K562 (cell line): Measurements from ENCODE around the gene ASCC2. TPM values are rescaled to one million over a fixed set of nuclear protein-coding genes. Genes with fewer than 3 reads are reported as not detected.

Experiments used
- BCOR ChIP-seq: fragments of 450-650 bp; IDR thresholded peaks from 2 replicates; pipeline ENCODE4 v1.6.1; 2016
- CCNT2 ChIP-seq: IDR thresholded peaks from 2 replicates; pipeline ENCODE4 v1.6.1; 2011; ENCODE audit warnings: borderline replicate concordance, low read depth, mild to moderate bottlenecking, moderate library complexity, mixed read lengths, low read length; ENCODE audit not compliant: insufficient read length; ENCODE audit errors: extremely low read depth
- CEBPB ChIP-seq: fragments of 450-650 bp; IDR thresholded peaks from 2 replicates; pipeline ENCODE4 v1.6.1; 2016; ENCODE audit warnings: missing genetic modification characterization, missing compliant biosample characterization
- CREM ChIP-seq: IDR thresholded peaks from 2 replicates; pipeline ENCODE4 v1.6.1; 2014; ENCODE audit warnings: antibody characterized with exemption, low read depth
- ETV5 ChIP-seq: sonication (generic); formaldehyde crosslinking; IDR thresholded peaks from 2 replicates; pipeline ENCODE4 v1.4.0; 2020; ENCODE audit warnings: low read depth, mild to moderate bottlenecking, missing genetic modification reagents
- FUS ChIP-seq: fragments of 200-400 bp; formaldehyde crosslinking; optimal IDR thresholded peaks from 2 replicates; pipeline ENCODE3; 2017; ENCODE audit warnings: low read depth, low read length
- GATA2 ChIP-seq: sonication (generic); formaldehyde crosslinking; IDR thresholded peaks from 2 replicates; pipeline ENCODE4 v1.4.0; 2020; ENCODE audit warnings: mild to moderate bottlenecking, missing genetic modification reagents
- KDM1A ChIP-seq, 2 experiments: fragments of 450-650 bp; IDR thresholded peaks; 2 replicates each; pipeline ENCODE4 v1.6.1; 2016; ENCODE audit warnings: mild to moderate bottlenecking in 2 of 2
- MYNN ChIP-seq, 2 experiments: sonication (generic); formaldehyde crosslinking in 1 of 2; IDR thresholded peaks; 2 replicates each; pipeline versions ENCODE4 v1.5.0 to v1.6.1; 2016 to 2020; ENCODE audit warnings: antibody characterized with exemption in 1 of 2, missing genetic modification reagents in 1 of 2
- PCBP1 ChIP-seq: fragments of 200-400 bp; formaldehyde crosslinking; IDR thresholded peaks from 2 replicates; pipeline ENCODE4 v1.6.1; 2018; ENCODE audit warnings: mild to moderate bottlenecking, low read depth, low read length; ENCODE audit not compliant: poor library complexity, severe bottlenecking
- PHB2 ChIP-seq: fragments of 450-650 bp; IDR thresholded peaks from 2 replicates; pipeline ENCODE4 v1.6.1; 2017; ENCODE audit warnings: low read depth
- SIN3A ChIP-seq, 2 experiments: fragments of 150-350 bp in 1 of 2; IDR thresholded peaks; 2 replicates each; pipeline ENCODE4 v1.6.1; 2011 to 2016; ENCODE audit warnings: borderline replicate concordance in 2 of 2, low read depth in 2 of 2, low read length in 2 of 2, mild to moderate bottlenecking in 2 of 2, moderate library complexity in 2 of 2; ENCODE audit not compliant: control insufficient read depth in 1 of 2
- TAL1 ChIP-seq: fragments of 450-650 bp; IDR thresholded peaks from 2 replicates; pipeline ENCODE4 v1.6.1; 2016; ENCODE audit warnings: mild to moderate bottlenecking
- TBL1XR1 ChIP-seq, 2 experiments: IDR thresholded peaks; 2 replicates each; pipeline ENCODE4 v1.6.1; 2012; ENCODE audit warnings: improper control_type of control experiment in 2 of 2, low read length in 2 of 2, mild to moderate bottlenecking in 1 of 2
- TRIM28 ChIP-seq: fragments of 450-650 bp; IDR thresholded peaks from 2 replicates; pipeline ENCODE4 v1.6.1; 2017
- ZNF165 ChIP-seq: fragments of 250-450 bp; sonication (Bioruptor Pico); IDR thresholded peaks from 2 replicates; pipeline ENCODE4 v1.4.0; 2020; ENCODE audit warnings: borderline replicate concordance
- ZNF197 ChIP-seq: fragments of 200-800 bp; sonication (Bioruptor generic); IDR thresholded peaks from 2 replicates; pipeline ENCODE4 v1.6.1; 2016; ENCODE audit warnings: low read depth, missing genetic modification characterization, missing compliant biosample characterization
- ZNF282 ChIP-seq: sonication (generic); formaldehyde crosslinking; IDR thresholded peaks from 2 replicates; pipeline ENCODE4 v1.8.1; 2023; ENCODE audit warnings: missing genetic modification reagents
- ZNF780A ChIP-seq: fragments of 250-450 bp; sonication (Bioruptor Pico); IDR thresholded peaks from 2 replicates; pipeline ENCODE4 v1.5.0; 2021; ENCODE audit warnings: mild to moderate bottlenecking
- ZNF785 ChIP-seq: fragments of 250-450 bp; sonication (Bioruptor Pico); IDR thresholded peaks from 2 replicates; pipeline ENCODE4 v1.4.0; 2020; ENCODE audit warnings: mild to moderate bottlenecking
- polyA plus RNA-seq, 8 experiments: library from polyadenylated mRNA; depleted of rRNA in 4 of 8; stranded (reverse) in 5 of 8; unstranded in 3 of 8; fragments of >200 nt; fragmentation: Nextera tagmentation in 2 of 8; fragmentation: Illumina TruSeq in 1 of 8; extraction: Ambion mirVana in 2 of 8; extraction: Trizol in 1 of 8; gene quantifications; 2 replicates each; pipeline versions ENCODE4 v1.2.1 to v1.2.3, GENCODE V29; 2011 to 2014; ENCODE audit warnings: inconsistent platforms in 1 of 8, missing spikeins in 1 of 8
- total RNA-seq, 7 experiments: library from RNA; depleted of rRNA in 6 of 7; stranded (reverse); fragments of >200 nt in 6 of 7; fragmentation: Illumina TruSeq in 2 of 7; extraction: Trizol in 2 of 7; gene quantifications; 2 replicates each; pipeline versions ENCODE4 v1.2.1 to v1.2.3, GENCODE V29; 2011 to 2021; ENCODE audit warnings: low replicate concordance in 1 of 7
- TF ChIP-seq, protein P1 (sequence below): sonication (generic); formaldehyde crosslinking; IDR thresholded peaks from 2 replicates; pipeline ENCODE4 v1.9.0; 2022; ENCODE audit warnings: mild to moderate bottlenecking, missing genetic modification reagents
- TF ChIP-seq, protein P2 (sequence below): fragments of 450-650 bp; formaldehyde crosslinking; IDR thresholded peaks from 2 replicates; pipeline ENCODE4 v1.4.0; 2020; ENCODE audit warnings: mild to moderate bottlenecking, moderate library complexity
- TF ChIP-seq, protein P3 (sequence below): fragments of 250-450 bp; sonication (Bioruptor Pico); IDR thresholded peaks from 2 replicates; pipeline ENCODE4 v1.4.0; 2020
- TF ChIP-seq, protein P4 (sequence below), 2 experiments: fragments of 450-650 bp; IDR thresholded peaks; 2 replicates each; pipeline ENCODE4 v1.6.1; 2018; ENCODE audit warnings: mild to moderate bottlenecking in 2 of 2, low read depth in 1 of 2; ENCODE audit not compliant: partially characterized antibody in 2 of 2

The ASCC2 gene
- total and polyA plus RNA-seq, 9 of the 15 experiments (the other 6 are each of a cell fraction or from before 2014, with no cell fraction given), result 4.0 to 46.7 (median 26.8) TPM

DNA sequence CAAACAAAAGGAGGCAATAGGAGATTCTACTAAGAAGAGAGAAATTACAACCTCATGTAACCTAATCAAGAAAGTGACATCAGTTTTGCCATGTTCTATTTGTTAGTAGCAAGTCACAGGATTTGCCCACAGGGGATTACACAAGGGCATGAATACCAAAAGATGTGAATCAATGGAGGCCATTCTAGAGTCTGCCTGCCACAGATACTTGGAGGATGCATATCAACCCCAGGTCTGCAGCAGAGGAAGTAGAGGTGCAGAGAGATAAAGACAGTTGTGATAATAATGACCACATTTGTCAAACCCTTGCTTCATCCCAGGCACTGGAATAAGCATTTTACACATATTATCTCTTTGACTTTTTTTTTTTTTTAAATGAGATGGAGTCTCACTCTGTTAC, 2.4 kb upstream of the ASCC2 start (continued):
- 0 out of 2 replicates have a peak, but pooled peaks have one; percentile 40 for TF ChIP-seq GATA2 (CRISPR knock-in tag)
- no peak for TF ChIP-seq ZNF282 (CRISPR knock-in tag)
- TF ChIP-seq, protein P1, sequence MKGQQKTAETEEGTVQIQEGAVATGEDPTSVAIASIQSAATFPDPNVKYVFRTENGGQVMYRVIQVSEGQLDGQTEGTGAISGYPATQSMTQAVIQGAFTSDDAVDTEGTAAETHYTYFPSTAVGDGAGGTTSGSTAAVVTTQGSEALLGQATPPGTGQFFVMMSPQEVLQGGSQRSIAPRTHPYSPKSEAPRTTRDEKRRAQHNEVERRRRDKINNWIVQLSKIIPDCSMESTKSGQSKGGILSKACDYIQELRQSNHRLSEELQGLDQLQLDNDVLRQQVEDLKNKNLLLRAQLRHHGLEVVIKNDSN (CRISPR knock-in tag), result no peak
- TF ChIP-seq MYNN (IDR thresholded peaks at IDR 0.05), result no peak
- no peak for TF ChIP-seq MYNN (CRISPR knock-in tag; IDR thresholded peaks at IDR 0.05)
- TF ChIP-seq SIN3A (IDR thresholded peaks at IDR 0.05; ENCODE audit: borderline replicate concordance in 2 of 2, control insufficient read depth in 1 of 2, low read depth in 2 of 2, low read length in 2 of 2), result no peak
- TF ChIP-seq ZNF780A (CRISPR knock-in tag), result no peak
- no peak for TF ChIP-seq ETV5 (CRISPR knock-in tag)
- TF ChIP-seq, protein P2, sequence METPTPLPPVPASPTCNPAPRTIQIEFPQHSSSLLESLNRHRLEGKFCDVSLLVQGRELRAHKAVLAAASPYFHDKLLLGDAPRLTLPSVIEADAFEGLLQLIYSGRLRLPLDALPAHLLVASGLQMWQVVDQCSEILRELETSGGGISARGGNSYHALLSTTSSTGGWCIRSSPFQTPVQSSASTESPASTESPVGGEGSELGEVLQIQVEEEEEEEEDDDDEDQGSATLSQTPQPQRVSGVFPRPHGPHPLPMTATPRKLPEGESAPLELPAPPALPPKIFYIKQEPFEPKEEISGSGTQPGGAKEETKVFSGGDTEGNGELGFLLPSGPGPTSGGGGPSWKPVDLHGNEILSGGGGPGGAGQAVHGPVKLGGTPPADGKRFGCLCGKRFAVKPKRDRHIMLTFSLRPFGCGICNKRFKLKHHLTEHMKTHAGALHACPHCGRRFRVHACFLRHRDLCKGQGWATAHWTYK, result no peak
- TF ChIP-seq ZNF165 (CRISPR knock-in tag), result no peak
- no peak for TF ChIP-seq ZNF197
- no peak for TF ChIP-seq TRIM28
- no peak for TF ChIP-seq PHB2
- TF ChIP-seq FUS, result no peak
- TF ChIP-seq BCOR, result 0 out of 2 replicates have a peak, but pooled peaks have one; percentile 31
- TF ChIP-seq TBL1XR1 (IDR thresholded peaks at IDR 0.05; ENCODE audit: low read length in 2 of 2), result peak in 1 of 2 experiments; percentile 61; a peak in 1 of 4 replicates
- no peak for TF ChIP-seq PCBP1
- no peak for TF ChIP-seq ZNF785 (CRISPR knock-in tag)
- TF ChIP-seq CREM, result 0 out of 2 replicates have a peak, but pooled peaks have one; percentile 19
- peak in 1 of 2 experiments; percentile 15; a peak in 1 of 4 replicates for TF ChIP-seq KDM1A (IDR thresholded peaks at IDR 0.05)
- TF ChIP-seq CCNT2, result peak; percentile 54
- peak; percentile 78 for TF ChIP-seq TAL1
- TF ChIP-seq, protein P3, sequence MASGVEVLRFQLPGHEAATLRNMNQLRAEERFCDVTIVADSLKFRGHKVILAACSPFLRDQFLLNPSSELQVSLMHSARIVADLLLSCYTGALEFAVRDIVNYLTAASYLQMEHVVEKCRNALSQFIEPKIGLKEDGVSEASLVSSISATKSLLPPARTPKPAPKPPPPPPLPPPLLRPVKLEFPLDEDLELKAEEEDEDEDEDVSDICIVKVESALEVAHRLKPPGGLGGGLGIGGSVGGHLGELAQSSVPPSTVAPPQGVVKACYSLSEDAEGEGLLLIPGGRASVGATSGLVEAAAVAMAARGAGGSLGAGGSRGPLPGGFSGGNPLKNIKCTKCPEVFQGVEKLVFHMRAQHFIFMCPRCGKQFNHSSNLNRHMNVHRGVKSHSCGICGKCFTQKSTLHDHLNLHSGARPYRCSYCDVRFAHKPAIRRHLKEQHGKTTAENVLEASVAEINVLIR, result no peak
- TF ChIP-seq CEBPB, result peak; percentile 76
- TF ChIP-seq, protein P4, sequence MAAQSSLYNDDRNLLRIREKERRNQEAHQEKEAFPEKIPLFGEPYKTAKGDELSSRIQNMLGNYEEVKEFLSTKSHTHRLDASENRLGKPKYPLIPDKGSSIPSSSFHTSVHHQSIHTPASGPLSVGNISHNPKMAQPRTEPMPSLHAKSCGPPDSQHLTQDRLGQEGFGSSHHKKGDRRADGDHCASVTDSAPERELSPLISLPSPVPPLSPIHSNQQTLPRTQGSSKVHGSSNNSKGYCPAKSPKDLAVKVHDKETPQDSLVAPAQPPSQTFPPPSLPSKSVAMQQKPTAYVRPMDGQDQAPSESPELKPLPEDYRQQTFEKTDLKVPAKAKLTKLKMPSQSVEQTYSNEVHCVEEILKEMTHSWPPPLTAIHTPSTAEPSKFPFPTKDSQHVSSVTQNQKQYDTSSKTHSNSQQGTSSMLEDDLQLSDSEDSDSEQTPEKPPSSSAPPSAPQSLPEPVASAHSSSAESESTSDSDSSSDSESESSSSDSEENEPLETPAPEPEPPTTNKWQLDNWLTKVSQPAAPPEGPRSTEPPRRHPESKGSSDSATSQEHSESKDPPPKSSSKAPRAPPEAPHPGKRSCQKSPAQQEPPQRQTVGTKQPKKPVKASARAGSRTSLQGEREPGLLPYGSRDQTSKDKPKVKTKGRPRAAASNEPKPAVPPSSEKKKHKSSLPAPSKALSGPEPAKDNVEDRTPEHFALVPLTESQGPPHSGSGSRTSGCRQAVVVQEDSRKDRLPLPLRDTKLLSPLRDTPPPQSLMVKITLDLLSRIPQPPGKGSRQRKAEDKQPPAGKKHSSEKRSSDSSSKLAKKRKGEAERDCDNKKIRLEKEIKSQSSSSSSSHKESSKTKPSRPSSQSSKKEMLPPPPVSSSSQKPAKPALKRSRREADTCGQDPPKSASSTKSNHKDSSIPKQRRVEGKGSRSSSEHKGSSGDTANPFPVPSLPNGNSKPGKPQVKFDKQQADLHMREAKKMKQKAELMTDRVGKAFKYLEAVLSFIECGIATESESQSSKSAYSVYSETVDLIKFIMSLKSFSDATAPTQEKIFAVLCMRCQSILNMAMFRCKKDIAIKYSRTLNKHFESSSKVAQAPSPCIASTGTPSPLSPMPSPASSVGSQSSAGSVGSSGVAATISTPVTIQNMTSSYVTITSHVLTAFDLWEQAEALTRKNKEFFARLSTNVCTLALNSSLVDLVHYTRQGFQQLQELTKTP (IDR thresholded peaks at IDR 0.05; ENCODE audit: low read depth in 1 of 2, partially characterized antibody in 2 of 2), result no peak
